ENCODE results near the gene ANKRD34A. TPM values are rescaled to one million over a fixed set of nuclear protein-coding genes. Genes with fewer than 3 reads are reported as not detected.

ANKRD34A gene
- total RNA-seq, 6 experiments from 2014 or later, result 0.14 to 0.88 (median 0.22) TPM; not detected in 1

DNA sequence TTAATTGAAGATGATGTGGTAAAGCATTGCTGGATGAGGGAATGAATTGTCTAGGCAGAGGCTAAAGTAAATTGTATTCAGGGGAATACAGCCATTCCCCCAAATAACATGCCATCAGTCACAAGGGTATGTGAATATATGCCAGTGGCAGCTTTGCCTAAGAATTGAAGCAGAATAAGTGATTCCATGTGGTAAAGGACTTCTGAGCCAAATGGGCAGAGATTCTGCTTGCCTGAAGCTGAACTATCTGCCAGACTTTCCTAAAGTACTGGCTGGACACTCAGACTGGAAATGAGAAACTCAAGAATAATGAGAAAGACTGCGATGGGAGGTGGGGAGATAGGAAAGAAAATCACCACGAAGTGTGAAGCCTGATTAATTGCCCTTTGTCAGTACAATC lies 8.9 kb downstream of the ANKRD34A start:
- DNase-seq, result no peak
- intact Hi-C loops (cut with DNase I), result no loop called here
- Histone ChIP-seq H3K36me3 (no peaks in the 10 kb centered on the region), H3K27me3 (no peaks in the 10 kb centered on the region), H3K9me3 (no peaks in the 10 kb centered on the region), H3K27ac (no peak overlapping the region), H3K4me3 (no peak overlapping the region), H3K4me1 (peaks cover 0 to 52% (median 13%) of the 10 kb centered on the region in 4 donors)
- no peak for ATAC-seq
- 37% methylated on average over 2 of the region's 2 CpGs for WGBS (ENCODE audit: insufficient coverage, low coverage, low lambda C conversion rate, missing lambda C conversion rate)
- no peak for TF ChIP-seq POLR2A (IDR thresholded peaks at IDR 0.05)
- TF ChIP-seq, protein P1, sequence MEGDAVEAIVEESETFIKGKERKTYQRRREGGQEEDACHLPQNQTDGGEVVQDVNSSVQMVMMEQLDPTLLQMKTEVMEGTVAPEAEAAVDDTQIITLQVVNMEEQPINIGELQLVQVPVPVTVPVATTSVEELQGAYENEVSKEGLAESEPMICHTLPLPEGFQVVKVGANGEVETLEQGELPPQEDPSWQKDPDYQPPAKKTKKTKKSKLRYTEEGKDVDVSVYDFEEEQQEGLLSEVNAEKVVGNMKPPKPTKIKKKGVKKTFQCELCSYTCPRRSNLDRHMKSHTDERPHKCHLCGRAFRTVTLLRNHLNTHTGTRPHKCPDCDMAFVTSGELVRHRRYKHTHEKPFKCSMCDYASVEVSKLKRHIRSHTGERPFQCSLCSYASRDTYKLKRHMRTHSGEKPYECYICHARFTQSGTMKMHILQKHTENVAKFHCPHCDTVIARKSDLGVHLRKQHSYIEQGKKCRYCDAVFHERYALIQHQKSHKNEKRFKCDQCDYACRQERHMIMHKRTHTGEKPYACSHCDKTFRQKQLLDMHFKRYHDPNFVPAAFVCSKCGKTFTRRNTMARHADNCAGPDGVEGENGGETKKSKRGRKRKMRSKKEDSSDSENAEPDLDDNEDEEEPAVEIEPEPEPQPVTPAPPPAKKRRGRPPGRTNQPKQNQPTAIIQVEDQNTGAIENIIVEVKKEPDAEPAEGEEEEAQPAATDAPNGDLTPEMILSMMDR (IDR thresholded peaks at IDR 0.05), result no peak

DNA sequence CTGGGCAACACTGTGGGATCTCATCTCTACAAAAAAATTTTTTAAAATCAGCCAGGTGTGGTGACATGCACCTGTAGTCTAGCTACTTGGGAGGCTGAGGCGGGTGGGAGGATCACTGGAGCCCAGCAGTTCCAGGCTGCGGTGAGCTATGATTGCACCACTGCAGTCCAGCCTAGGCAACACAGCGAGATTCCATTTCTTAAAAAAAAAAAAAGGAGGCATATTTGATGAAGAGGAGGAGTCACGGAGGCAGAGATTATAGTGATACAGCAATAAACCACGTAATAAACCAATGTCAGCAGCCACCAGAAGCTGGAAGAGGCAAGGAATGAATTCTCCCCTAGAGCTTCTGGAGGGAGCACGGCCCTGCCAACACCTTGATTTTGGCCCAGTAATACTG lies 10.5 kb downstream of the ANKRD34A start:
- no peak for DNase-seq
- H3K9me3 ChIP-seq, result no peaks in the 10 kb centered on the region
- intact Hi-C loops (cut with DNase I), result no loop called here
- WGBS (ENCODE audit: insufficient coverage, low coverage, low lambda C conversion rate, missing lambda C conversion rate), result 75% methylated on average over 6 of the region's 6 CpGs
- no peak overlapping the region for H3K4me3 ChIP-seq
- no peak for ATAC-seq
- H3K4me1 ChIP-seq, result peaks cover 0 to 52% (median 13%) of the 10 kb centered on the region in 4 donors
- H3K27ac ChIP-seq, result no peak overlapping the region
- TF ChIP-seq, protein P1 (IDR thresholded peaks at IDR 0.05), result no peak
- no peak for TF ChIP-seq POLR2A (IDR thresholded peaks at IDR 0.05)
- H3K27me3 ChIP-seq, result no peaks in the 10 kb centered on the region
- H3K36me3 ChIP-seq, result no peaks in the 10 kb centered on the region

DNA sequence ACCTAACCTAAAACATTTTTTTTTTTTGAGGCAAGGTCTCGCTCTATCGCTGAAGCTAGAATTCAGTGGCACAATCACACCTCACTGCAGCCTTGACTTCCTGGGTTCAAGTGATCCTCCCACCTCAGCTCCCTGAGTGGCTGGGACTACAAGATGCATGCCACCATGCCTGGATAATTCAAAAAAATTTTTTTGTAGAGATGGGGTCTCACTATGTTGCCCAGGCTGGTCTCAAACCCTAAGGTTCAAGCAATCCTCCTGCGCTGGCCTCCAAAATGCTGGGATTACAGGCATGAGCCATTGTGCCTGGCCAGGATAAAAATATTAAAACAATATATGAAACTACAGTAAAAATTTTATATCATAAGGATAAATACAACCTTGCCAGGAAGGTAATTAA lies 11.5 kb downstream of the ANKRD34A start:
- Histone ChIP-seq H3K9me3 (no peaks in the 10 kb centered on the region), H3K27me3 (no peaks in the 10 kb centered on the region), H3K36me3 (no peaks in the 10 kb centered on the region), H3K27ac (no peak overlapping the region), H3K4me1 (peaks cover 0 to 46% (median 10%) of the 10 kb centered on the region in 4 donors), H3K4me3 (no peak overlapping the region)
- DNase-seq (no peak), ATAC-seq (no peak)
- WGBS (ENCODE audit: insufficient coverage, low coverage, low lambda C conversion rate, missing lambda C conversion rate), result 100% methylated on average over 3 of the region's 3 CpGs
- intact Hi-C loops (cut with DNase I), result no loop called here
- TF ChIP-seq POLR2A (IDR thresholded peaks at IDR 0.05), result no peak
- TF ChIP-seq, protein P1 (IDR thresholded peaks at IDR 0.05), result no peak

DNA sequence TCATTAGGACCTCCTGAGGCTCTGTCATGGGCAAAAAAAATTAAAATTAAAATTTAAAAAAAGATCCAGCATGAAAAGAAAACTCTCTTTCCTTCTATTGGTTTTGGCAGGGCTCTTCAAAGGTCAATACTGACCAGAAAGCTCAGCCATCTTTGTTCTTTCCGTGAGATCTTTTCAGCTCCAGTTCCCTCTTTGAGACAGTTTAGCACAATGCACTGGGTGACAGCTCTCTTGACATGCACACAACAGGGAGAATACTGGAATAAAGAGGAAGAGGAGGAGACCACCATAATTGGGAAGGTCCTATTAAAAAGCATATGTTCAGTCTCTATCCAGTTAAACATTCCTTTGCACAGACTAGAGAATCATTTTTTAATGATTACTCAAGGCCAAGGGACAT lies 12.8 kb downstream of the ANKRD34A start:
- WGBS (ENCODE audit: insufficient coverage, low coverage, low lambda C conversion rate, missing lambda C conversion rate), result 20% methylated on average over 1 of the region's 1 CpG
- no peak for ATAC-seq
- intact Hi-C loops (cut with DNase I), result no loop called here
- no peaks in the 10 kb centered on the region for H3K9me3 ChIP-seq
- TF ChIP-seq, protein P1 (IDR thresholded peaks at IDR 0.05), result no peak
- TF ChIP-seq POLR2A (IDR thresholded peaks at IDR 0.05), result no peak
- H3K27me3 ChIP-seq, result no peaks in the 10 kb centered on the region
- H3K4me3 ChIP-seq, result no peak overlapping the region
- H3K36me3 ChIP-seq, result no peaks in the 10 kb centered on the region
- no peak for DNase-seq
- H3K27ac ChIP-seq, result no peak overlapping the region
- peaks cover 0 to 41% (median 10%) of the 10 kb centered on the region in 4 donors for H3K4me1 ChIP-seq

DNA sequence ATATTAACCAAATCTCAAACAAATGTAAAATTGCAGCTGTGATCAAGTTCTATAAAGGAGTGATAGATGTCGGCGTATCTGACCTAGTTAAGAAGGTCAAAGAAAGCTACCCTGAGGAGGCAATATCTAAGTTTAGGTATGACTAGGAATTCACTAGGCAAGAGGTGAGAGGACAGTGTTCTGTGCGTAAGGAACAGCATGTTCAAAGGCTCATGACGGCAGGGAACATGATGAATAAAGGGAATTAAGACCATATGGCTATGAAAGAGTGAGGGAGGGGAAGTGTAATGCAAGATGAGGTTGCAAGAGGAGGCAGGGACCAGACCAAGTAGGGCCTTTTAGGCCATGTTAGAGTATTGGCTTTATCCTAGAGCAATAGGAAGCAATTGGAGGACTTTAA lies 15.2 kb downstream of the ANKRD34A start:
- Histone ChIP-seq H3K36me3 (peaks cover 0 to 6% (median 0%) of the 10 kb centered on the region in 4 donors), H3K27me3 (no peaks in the 10 kb centered on the region), H3K27ac (no peak overlapping the region), H3K4me1 (peaks cover 0 to 18% (median under 1%) of the 10 kb centered on the region in 4 donors), H3K9me3 (no peaks in the 10 kb centered on the region), H3K4me3 (no peak overlapping the region)
- no peak for ATAC-seq
- WGBS (ENCODE audit: insufficient coverage, low coverage, low lambda C conversion rate, missing lambda C conversion rate), result 87% methylated on average over 4 of the region's 4 CpGs
- no peak for DNase-seq
- TF ChIP-seq, protein P1 (IDR thresholded peaks at IDR 0.05), result no peak
- no peak for TF ChIP-seq POLR2A (IDR thresholded peaks at IDR 0.05)
- intact Hi-C loops (cut with DNase I), result no loop called here

All from right lobe of liver (tissue), 6 donors.